ENCODE results near the gene CFAP20DC.
"Not testable (repeated sequence)": the region's sequence is repeated elsewhere in the genome, so short reads cannot be mapped to it uniquely, and the experiment has no call there.

The CFAP20DC gene

DNA sequence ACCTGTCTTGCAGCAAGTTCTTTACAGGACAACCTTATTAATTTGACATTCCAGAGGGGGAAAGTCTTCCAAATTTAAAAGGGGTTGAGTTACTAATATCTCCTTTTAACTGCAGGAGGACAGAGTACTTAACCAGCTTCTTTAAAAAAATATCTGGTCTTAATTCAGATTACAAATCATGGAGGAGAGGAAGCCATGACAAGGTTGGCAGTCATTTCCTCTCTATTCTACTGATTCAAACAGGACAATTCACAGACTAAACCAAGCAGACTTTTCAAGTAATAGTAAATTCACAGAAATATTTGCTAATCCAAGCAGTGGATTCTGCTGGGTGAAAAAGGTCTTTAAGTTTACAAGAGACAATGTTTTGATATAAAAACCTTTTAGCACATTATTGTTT is 185.3 kb downstream of the CFAP20DC start:
- DNase-seq, result no peak

DNA sequence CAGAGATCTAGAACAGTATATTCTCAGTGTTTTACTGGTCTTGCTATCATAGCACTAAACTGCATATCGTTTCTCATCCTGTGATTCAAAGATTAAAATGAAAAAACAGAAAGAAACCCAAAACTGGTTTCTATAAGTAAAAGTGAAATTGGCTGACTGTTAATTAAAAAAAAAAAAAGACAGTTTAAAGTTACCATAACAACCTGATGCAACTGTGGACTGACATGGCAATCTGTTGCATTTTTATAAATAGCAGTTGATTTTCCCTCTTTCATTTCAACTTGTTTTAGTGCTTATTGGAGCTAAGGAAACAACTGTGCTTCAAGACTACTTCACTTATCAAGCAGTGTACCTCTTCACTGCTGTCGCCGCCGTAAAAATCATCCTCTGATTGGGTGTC is 186.6 kb downstream of the CFAP20DC start:
- DNase-seq, result no peak

DNA sequence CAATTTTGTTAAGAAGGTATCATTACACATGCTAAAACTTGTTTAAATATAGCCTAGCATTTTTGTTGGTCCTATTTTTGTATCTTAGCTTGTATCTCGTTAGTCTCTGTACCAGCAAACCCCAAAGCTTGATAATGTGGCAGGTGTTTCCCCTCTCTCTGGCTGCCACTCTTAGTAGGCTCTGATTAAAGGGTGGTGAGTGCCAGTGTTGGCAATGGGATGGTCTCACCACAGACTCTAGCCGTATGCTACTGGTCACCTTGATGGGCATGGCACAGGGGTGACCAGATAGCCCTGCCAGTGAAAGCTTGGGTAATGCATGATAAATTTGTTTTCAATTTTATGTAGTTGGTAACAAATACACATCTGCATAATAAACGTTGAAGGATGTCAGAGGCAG is 188.3 kb downstream of the CFAP20DC start:
- DNase-seq, result no peak

DNA sequence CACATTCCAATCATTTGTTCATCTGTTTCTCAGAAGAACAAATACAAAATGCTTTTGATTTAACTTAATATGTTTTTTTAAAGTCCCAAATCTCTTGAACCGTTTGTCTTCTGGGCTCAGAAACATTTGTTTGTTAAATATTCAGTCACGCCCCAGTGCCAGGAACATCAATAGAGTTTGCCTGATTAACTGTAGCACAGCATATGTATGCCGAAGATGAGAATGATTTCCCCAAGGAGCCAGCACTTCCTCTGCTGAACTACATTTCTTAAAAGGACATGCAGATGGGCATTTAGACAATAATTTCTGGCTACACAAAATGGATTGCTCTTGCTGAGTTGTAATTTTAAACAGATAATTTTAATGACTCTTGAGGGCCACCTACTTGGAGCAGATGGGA is 191.7 kb downstream of the CFAP20DC start:
- DNase-seq, result no peak

DNA sequence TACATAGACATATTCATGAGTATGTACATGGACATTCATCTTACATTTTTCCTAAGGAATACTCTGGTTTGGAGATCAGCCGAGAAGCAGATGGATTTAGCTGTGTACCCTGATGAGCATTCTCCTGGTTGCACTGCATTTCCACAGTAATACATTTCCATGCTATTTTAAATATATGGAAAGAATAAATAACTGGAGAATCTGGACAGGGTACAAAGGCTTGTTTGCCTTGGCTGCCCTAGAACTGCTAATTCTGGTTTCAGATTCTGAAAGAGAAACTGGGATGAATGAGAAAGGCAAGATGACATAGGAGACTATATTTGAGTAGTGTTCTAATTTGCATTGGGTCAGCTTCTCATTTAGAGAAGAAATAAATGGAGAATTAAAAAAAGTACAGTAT is 192.4 kb downstream of the CFAP20DC start:
- no peak for DNase-seq

DNA sequence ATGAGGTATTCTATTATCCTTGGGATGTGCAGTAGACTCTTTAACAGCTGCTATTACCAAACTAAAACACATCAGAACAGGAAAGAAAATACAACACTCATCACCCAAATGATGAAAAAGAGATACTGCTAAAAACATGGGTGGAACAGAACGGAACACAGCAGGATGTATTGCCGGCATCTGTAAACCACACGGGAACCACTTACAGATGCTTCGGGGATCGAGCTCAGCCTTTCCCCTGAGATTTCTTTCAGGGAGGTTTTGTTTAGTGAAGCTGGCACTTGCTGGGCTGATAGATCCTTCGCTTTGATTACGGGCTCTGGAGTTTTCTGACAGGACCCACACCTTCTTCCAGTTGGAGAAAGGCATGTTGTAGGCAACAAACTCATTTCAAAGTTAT is 201.0 kb downstream of the CFAP20DC start:
- DNase-seq, result no peak

DNA sequence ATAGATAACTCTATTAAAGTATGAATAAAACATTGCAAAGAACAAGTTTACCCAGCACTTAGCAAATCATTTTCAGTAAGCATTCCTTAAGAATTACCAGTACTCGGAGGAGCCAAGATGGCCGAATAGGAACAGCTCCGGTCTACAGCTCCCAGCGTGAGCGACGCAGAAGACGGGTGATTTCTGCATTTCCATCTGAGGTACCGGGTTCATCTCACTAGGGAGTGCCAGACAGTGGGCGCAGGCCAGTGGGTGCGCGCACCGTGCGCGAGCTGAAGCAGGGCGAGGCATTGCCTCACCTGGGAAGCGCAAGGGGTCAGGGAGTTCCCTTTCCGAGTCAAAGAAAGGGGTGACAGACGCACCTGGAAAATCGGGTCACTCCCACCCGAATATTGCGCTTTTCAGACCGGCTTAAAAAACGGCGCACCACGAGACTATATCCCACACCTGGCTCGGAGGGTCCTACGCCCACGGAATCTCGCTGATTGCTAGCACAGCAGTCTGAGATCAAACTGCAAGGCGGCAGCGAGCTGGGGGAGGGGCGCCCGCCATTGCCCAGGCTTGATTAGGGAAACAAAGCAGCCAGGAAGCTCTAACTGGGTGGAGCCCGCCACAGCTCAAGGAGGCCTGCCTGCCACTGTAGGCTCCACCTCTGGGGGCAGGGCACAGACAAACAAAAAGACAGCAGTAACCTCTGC is 207.6 kb downstream of the CFAP20DC start:
- DNase-seq, result not testable (repeated sequence)

DNA sequence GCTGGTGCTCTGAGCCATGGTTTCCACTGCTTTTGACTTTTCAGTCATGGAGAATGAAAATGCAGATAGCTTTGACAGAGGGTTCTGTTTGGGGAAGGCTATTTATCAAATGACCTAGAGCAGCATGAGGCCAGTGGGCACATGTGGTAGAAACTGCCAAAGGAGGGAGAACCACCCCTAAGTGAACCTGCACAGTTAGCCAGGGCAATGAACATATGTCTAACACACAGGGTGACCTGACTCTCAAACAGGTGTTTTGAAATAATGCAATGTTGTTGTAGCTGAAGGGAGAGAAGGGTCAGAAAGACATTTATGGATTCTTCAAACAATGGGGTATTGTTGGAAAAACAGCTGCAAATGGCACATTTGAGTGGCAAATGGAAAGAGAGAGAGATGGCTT is 208.9 kb downstream of the CFAP20DC start:
- DNase-seq, result no peak

DNA sequence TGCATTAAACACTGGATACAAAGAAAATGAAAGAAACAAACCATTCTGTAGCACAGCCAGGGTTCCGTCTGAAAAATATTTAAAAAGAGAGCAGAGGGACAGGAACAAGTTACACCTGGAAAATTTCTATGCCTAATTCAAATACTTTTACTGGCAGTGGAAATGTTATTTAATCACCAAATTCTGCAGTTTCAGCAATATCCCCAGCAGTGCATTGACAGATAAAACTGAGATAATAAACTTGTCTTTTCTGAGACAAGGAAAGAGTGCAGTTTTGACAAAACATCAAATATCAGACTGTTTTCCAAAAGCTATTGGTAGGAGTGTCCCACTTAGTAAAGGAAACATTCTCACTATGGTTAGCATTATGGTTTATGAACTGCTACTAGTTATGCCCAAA is 209.9 kb downstream of the CFAP20DC start:
- DNase-seq, result no peak

DNA sequence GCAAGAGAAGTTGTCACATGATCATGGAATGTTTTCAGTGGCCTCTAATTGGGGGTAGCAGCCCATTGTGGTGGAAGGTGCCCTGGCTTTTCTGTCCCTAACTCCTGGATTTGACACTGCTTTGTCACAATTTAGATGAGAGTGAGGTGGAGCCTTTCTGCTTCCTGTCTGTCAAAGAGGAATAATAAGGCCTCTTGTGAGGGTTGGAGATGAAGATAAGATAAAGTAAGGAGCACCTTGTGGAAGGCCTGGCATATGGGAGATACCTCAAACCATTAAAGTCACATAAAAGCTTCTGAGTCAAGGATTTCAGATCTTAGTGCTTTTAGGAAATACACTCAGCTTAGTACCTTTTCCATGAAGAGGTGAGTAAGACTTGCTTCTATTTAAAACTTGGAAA is 210.6 kb downstream of the CFAP20DC start:
- no peak for DNase-seq

DNA sequence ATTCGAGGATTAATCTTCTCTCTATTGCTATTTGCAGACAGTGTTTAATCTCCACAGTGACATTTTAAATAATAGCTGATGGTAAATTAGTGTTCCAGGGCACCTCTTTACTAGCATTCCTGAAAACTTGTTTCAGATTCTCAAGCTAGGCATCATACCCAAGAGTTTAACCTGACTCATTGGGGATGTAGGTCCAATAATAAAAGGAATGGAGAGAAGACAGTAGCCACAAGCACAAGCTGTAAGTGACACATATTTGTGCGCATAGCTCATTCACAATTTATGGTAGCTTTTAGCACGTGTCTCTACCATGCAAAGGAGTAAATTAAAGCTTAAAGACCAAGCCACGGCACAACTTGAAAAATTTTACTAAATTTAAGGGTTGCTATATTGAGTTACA is 212.0 kb downstream of the CFAP20DC start:
- DNase-seq, result no peak

DNA sequence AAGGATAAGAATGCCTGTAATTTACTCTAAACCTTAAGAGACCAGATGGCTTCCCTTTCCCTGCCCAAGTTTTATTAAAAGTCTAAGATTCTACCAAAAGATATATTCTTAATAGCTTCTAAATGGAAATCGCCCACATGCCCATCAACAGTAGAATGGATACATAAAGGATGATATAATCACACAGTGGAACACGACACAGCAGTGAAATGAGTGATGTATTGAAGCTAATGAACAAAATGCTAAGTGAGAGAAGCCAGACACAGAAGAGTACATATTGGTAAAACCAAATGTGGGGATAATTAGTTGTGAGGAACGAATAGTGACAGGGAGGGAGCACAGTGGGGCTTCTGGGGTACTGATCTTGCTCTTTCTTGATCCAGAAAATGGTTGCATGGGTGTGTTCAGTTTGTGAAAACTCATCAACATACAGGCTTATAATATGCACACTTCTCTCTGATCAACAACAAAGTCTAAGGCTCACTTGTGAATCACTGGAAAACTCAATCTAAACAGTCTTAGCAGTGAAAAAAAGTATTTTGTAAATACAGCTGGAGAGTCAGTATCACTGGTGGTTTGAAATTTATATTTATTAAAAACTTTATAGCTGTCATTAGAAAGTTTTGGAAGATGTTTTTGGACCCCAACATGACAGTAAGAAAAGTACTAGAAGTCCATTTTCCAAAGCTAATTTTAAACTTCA is 212.5 kb downstream of the CFAP20DC start:
- no peak for DNase-seq

DNA sequence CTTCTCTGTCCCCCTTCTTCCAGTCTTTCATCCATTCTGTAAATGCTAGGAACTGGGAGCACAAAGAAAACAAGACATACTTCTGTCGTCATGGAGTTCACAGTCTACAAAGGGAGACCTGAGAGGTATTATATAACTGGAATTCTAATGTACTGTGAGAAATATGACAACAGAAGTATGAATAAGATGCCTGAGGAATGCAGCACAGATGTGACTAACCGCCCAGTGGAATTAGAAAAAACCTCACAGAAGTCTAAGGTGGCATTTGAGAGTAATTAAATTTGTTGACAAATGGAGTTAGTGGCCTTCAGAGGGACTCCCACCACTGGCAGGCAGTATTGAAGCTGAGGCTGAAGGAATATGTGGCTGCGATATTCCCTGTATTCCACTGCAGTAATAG is 214.7 kb downstream of the CFAP20DC start:
- DNase-seq, result peak; percentile 69

DNA sequence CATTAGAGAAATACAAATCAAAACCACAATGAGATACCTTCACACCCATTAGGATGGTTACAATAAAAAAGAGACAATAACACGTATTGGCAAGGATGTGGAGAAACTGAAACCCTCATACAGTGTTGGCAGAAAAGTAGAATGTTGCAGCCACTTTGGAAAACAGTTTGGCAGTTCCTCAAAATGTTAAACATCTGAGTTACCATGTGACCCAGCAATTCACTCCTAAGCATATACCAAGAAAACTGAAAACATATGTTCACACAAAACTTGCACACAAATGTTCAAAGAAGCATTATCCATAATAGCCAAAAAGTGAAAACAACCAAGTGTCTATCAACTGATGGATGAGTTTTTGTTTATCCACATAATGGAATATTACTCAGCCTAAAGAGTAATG is 216.3 kb downstream of the CFAP20DC start:
- DNase-seq, result no peak

DNA sequence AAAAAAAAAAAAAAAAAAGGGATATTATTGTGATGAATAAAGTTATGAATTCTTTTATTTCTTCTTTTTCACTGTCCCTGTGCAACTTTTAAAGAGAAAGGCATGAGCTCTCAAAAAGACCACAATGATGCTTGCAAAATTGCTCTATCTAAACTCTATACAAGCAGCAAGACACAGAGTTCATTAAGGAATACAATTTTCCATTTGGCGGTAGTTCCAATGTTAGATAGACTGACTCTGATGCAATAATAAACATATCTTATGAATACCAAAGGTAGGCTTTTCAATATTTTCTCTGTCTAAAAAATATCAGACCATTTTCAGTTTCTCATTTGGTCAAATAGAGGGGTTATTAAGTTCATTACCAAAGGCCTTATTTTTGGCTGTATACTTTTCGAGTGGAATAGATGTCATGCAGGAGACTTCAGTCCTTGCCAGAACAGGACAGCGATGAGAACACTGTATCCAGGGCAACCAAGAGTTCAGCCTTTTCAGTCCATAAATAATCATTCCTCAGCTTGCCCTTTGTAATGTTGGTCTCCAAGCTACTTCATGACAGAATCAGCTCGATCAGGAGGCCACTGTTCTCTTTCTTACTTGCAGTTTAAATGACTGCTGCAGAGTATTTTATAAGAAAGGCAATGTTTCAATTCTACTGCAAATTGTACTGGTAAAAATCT is 220.4 kb downstream of the CFAP20DC start:
- no peak for DNase-seq

DNA sequence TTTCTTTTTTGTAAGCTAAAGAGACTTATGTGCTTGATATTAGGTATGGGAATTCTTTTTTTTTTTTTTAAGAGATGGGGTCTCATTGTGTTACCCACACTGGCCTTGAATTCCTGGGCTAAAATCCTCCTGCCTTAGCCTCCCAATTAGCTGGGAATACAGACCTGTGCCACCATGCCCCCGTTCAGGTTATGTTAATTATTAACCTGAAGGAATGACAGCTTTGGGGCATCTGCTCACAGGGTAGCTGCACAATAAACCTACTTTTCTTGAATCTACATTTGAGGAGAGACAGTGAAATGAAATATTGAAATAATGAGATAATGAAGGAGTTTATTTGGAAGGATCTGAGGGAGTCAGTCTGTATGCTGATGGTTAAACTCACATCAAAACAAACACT is 225.0 kb downstream of the CFAP20DC start:
- no peak for DNase-seq

DNA sequence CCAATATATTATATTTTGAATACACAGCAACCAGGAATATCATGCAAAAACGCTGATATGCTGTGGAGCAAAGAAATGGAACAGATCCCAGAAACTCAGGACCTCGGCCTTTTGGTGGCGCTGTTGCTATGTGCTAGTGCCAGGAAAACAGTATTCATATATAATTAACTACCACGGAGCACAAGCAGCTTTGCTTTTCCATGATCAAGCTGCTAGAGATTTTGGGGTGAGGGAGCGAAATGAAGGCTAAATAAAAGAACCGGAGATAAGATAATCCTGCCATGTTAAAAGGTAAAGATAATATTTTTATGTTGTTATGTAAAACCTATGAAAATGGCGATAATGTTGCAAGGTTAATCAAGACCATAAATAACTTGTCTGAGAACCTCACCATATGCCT is 225.5 kb downstream of the CFAP20DC start:
- DNase-seq, result peak; percentile 60

DNA sequence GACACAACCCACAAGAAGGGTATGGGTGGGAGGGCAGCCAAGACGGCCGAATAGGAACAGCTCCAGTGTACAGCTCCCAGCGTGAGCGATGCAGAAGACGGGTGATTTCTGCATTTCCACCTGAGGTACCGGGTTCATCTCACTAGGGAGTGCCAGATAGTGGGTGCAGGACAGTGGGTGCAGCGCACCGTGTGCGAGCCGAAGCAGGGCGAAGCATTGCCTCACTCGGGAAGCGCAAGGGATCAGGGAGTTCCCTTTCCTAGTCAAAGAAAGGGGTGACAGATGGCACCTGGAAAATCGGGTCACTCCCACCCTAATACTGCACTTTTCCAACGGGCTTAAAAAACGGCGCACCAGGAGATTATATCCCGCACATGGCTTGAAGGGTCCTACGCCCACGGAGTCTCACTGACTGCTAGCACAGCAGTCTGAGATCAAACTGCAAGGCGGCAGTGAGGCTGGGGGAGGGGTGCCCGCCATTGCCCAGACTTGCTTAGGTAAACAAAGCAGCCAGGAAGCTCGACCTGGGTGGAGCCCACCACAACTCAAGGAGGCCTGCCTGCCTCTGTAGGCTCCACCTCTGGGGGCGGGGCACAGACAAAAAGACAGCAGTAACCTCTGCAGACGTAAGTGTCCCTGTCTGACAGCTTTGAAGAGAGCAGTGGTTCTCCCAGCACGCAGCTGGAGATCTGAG is 243.1 kb downstream of the CFAP20DC start:
- not testable (repeated sequence) for DNase-seq

DNA sequence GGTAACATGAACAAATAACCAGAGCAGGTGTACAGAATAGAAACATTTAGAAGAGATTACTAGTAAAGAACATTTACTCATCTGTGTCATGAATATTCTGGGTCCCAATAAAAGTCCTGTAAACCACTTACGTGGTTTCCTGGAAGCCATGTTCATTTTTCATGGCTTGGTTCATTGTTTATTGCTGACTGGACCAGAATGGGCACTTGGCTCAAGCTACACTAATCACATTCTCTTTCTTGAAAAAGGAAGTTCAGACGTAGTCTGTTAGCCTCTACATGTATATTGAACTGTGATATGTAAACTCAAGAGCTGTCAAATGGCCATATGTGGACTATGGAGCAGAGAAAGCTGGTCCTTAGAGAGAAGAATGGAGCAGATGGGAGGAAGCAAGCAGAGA is 244.9 kb downstream of the CFAP20DC start:
- no peak for DNase-seq

DNA sequence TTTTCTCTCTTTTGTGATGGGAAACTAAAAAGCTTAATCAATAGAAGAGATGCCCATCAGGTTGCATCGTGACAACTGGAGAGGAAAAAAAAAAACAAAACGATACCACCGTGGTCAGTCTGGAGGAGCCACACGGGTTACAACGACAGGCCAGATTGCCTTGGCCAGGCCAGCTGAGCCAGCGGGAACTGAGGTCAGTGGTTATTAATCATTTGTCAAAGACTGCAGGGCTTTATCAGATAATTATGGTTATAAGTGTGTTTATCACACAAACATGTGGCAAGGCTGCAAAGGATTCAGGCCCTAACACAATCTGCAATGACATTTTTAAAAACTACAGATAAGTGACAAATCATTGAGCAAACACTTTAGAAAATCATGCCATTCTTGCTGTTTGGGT is 248.3 kb downstream of the CFAP20DC start:
- DNase-seq, result no peak

DNA sequence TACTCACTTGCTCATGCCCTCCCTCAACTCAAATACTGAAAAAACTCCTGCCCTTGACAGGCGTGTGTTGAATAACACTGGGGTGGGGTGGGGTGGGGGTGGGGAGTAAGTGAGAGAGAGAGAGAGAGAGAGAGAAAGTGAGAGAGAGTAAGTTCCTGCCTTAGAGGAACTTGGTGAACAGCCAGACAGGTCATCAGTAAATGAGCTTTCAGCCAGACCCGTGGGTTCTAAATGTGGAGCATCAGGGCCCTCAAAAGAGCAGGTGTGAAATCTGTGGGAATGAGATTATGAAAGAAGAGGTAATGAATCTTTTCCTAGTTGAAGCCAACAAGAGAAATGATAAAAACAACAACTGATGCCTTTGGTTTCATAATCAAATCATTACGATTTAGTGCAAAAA is 248.9 kb downstream of the CFAP20DC start:
- no peak for DNase-seq

DNA sequence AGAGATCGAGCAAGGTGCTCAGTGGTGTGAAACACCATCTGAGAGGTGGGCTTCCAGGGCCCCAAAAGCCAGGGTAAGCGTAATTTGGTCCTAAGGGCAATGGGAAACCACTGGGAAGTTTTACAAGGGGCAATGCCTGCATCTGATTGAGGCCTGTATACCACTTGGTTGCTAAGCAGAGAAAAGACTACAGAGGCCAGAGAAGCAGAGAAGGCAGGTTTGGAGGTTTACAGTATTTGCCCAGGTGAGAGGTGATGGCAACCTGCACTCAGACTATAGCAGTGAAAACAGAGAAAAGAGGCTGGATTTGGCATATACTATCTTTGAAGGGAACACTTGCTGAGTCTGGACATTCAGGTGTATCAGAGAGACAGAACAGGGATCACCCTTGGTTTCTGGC is 249.8 kb downstream of the CFAP20DC start:
- no peak for DNase-seq

DNA sequence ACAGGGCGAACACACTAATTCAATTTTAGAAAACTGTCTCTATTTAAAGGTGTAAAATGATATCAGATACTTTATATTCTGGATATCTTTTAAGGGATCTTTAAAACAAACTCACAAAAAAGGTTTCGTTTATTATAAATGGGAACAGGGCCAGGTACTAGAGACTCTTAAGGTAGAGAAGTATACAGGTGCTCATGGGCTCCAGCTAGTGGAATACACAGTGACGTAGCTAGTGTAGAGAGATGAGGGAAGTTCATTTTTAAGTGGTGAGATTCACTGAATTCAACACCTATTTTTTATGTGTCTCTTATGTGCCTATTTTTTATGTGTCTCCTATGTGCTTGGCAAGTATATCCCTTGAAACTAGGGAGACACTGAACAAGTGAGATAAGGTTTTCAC is 250.6 kb downstream of the CFAP20DC start:
- no peak for DNase-seq

DNA sequence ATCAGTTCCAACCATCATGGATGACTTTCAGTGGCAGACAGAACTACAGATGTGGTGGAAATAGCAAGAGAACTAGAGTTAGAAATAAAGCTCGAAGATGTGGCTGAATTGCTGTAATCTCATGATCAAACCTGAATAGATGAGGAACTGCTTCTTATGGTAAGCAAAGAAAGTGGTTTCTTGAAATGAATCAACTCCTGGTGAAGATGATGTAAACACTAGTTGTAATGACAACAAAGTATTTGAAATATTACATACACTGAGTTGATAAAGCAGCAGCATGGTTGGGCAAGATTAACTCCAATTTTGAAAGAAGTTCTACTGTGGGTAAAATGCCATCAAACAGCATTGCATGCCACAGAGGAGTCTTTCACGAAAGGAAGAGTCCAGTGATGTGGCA is 251.5 kb downstream of the CFAP20DC start:
- no peak for DNase-seq

All from HCEC 1CT (cell line).